Measurements from ENCODE around the gene ULK2.

Gene ULK2

DNA sequence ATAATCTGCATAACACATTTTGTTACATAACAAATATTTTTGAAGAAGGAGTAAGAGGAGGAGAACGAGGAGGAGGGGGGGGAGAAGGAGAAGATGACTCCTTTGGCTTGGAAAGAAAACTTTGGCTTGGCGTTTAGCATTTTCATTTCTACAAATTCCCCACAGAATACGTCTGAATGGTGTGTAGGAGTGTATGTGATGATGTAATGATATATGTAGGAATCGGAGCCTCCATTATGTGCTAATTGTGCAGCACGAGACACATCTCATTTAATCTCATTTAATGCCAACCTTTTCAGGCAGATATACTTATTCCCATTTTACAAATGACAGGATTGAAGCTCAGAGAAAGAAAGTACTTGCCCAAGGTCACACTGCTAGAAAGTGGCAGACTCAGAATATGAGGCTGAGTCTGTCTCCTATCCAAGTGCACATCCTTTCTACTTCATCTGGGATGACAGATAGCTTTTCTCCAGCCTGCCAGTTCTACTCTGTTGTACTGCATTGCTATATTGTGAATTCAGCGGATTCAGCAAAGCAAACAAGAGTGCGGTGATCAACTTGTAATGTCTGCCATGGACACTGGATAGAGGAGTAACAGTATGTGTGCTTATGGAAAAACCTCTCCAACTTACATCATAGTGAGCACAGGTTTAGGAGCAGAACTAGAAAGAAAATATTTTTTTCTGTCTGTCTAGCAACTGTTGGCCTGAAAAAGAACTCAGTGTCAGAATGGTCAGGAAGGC lies 140.9 kb downstream of the ULK2 start:
- DNase-seq (ENCODE audit: low spot score), result no peak

DNA sequence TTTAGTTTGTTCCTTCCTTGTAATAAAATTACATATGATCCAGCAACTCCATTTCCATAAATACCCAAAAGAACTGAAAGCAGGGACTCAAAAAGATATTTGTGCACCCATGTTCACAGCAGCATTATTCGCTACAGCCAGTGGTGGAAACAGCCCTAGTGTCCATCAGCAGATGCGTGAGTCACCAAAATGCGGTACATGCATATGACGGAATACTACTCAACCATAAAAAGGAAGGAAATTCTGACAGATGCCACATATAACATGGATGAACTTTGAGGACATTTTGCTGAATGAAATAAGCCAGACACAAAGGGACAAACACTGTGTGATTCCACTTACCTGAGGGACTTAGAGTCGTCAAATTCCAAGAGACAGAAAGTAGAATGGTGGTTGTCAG lies 142.2 kb downstream of the ULK2 start:
- no peak for DNase-seq (ENCODE audit: low spot score)

DNA sequence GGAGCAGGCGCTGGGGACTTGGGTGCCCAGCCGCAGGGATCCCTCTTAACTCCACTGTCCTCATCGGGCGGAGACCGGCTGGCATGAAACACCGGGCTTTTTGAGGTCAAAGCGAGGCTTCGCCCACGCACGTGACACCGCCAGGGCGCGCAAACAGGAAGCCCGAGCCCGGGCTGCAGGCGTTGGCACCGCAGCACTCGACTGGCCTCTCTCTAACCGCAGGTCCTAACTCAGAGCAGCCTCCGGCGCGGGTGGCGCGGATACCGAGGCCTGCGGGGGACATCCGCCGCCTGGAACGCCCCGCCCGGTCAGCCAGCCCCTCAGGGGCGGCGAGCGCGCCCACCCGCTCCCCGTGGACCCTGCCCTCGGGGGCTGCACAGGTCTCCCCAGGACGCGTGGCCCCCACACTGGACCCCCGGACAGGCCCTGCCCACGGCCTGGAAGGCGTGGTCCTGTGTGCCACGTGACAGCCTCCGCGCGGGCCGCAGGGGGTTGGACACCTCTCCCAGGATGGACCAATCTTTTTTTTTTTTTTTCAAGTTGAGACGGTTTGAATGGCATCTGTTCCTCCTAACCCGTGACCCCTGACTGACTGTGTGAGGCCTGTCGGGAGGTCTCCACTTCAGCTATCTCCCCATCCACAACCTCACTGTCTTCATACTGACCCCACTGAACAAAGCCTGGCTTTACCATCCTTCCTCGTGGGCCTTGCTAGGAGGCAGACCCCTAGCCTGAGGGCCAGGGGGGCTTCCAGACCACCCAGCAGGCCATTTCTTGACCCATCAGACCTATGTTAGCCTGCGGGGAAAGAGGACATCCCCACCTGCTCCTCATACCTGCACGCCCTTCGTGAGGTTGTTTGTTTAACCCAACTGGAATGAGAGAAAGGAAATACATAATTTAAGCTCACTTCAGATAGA lies 143.0 kb downstream of the ULK2 start:
- DNase-seq (ENCODE audit: low spot score), result no peak

DNA sequence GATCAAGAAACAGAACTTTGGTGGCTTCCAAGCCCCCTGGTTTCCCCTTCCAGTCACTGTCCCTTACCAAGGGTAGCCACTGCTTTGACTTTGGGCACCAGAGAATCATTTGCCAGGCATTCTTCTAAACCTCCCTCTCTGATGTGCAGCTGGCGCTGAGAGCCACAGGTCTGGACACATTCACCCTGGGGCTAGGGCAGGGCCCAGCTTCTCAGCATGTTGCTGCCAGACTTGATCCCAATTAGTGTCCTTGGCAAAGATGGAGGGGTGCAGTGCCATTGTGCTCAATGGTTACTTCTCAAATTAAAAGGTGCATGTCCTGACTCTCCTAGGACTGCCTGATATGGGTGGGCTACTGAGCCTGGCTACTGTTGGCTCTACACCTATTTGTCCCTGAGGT lies 143.8 kb downstream of the ULK2 start:
- DNase-seq (ENCODE audit: low spot score), result no peak
